B cell (primary cell): ENCODE data around the gene LRPPRC. TPM values are rescaled to one million over a fixed set of nuclear protein-coding genes. Genes with fewer than 3 reads are reported as not detected.

Experiments used
- ATAC-seq: fragments of 200-7000 bp; cut with Tn5 transposase; one replicate; pipeline ENCODE4 v1.10.0; 2021; ENCODE audit warnings: low read depth, mild to moderate bottlenecking, moderate number of reproducible peaks, moderate library complexity
- CTCF ChIA-PET: fragments of 350-600 bp; sonication (Branson Sonifier 250); formaldehyde crosslinking; loops from one replicate; lab custom pipeline; 2021; ENCODE audit warnings: antibody characterized with exemption, inconsistent platforms; lab: Charles Lee
- POLR2A ChIA-PET: fragments of 350-600 bp; sonication (Branson Sonifier 250); formaldehyde crosslinking; loops from one replicate; lab custom pipeline; 2021; ENCODE audit warnings: antibody characterized with exemption; lab: Charles Lee
- DNase-seq: peaks from one replicate; pipeline ENCODE4 v3.0.0; 2013
- H2AFZ ChIP-seq: 2 replicates; pipeline ENCODE4 v1.6.1; 2012; ENCODE audit warnings: mild to moderate bottlenecking, low read depth, low read length; ENCODE audit not compliant: insufficient read depth, poor library complexity, severe bottlenecking
- H3K27ac ChIP-seq, 2 donors: 1 replicate in 1 of 2; 2 replicates in 1 of 2; pipeline ENCODE4 v1.5.1; 2012 to 2013; ENCODE audit warnings: low read length in 2 of 2, mild to moderate bottlenecking in 2 of 2, moderate library complexity in 1 of 2
- H3K27me3 ChIP-seq, 4 experiments: fragments of 200-600 bp in 1 of 4; sonication (generic) in 1 of 4; replicated peaks in 1 of 4; 1 replicate in 2 of 4; 2 replicates in 2 of 4; pipeline versions ENCODE4 v1.6.1 to v1.7.0; 2013 to 2016; ENCODE audit warnings: low read length in 3 of 4, mild to moderate bottlenecking in 2 of 4, mixed read lengths in 1 of 4, moderate library complexity in 1 of 4; ENCODE audit not compliant: insufficient read depth in 4 of 4, control insufficient read depth in 3 of 4; ENCODE audit errors: control extremely low read depth in 1 of 4
- H3K36me3 ChIP-seq, 2 experiments: replicated peaks in 1 of 2; 1 replicate in 1 of 2; 2 replicates in 1 of 2; pipeline versions ENCODE4 v1.6.1 to v1.7.1; 2013; ENCODE audit warnings: low read length in 1 of 2; ENCODE audit not compliant: insufficient read depth in 2 of 2, control insufficient read depth in 1 of 2; ENCODE audit errors: control extremely low read depth in 1 of 2, extremely low read depth in 1 of 2
- H3K4me1 ChIP-seq, 2 donors: fragments of 200-600 bp in 1 of 2; sonication (generic) in 1 of 2; 1 replicate in 1 of 2; 2 replicates in 1 of 2; pipeline versions ENCODE4 v1.5.1 to v1.6.1; 2013 to 2017; ENCODE audit warnings: low read length in 2 of 2; ENCODE audit not compliant: control insufficient read depth in 2 of 2, insufficient read depth in 2 of 2
- H3K4me2 ChIP-seq: replicated peaks from 2 replicates; pipeline ENCODE3; 2012; ENCODE audit warnings: mild to moderate bottlenecking, low read depth, low read length; ENCODE audit not compliant: poor library complexity, severe bottlenecking
- H3K4me3 ChIP-seq, 5 experiments: fragments of 200-600 bp in 1 of 5; sonication (generic) in 1 of 5; 1 replicate in 3 of 5; 2 replicates in 2 of 5; pipeline versions ENCODE4 v1.5.1 to v1.7.0; 2011 to 2016; ENCODE audit warnings: low read length in 4 of 5, mild to moderate bottlenecking in 4 of 5, low read depth in 2 of 5, control low read depth in 1 of 5, moderate library complexity in 1 of 5; ENCODE audit not compliant: insufficient read depth in 1 of 5; ENCODE audit errors: control extremely low read depth in 1 of 5, extremely low read depth in 1 of 5
- H3K79me2 ChIP-seq: fragments of 200-600 bp; sonication (generic); one replicate; pipeline ENCODE4 v1.6.0; 2016; ENCODE audit warnings: low read length; ENCODE audit not compliant: control insufficient read depth, insufficient read depth
- H3K9ac ChIP-seq: fragments of 200-600 bp; sonication (generic); 2 replicates; pipeline ENCODE4 v1.6.1; 2017; ENCODE audit warnings: mild to moderate bottlenecking, low read length, moderate library complexity
- H3K9me3 ChIP-seq, 3 donors: one replicate each; pipeline versions ENCODE4 v1.6.1 to v1.7.1; 2013; ENCODE audit warnings: low read length in 2 of 3; ENCODE audit not compliant: control insufficient read depth in 2 of 3, insufficient read depth in 1 of 3; ENCODE audit errors: control extremely low read depth in 1 of 3
- H4K20me1 ChIP-seq: 2 replicates; pipeline ENCODE4 v1.6.0; 2012; ENCODE audit warnings: mild to moderate bottlenecking, low read length; ENCODE audit not compliant: insufficient read depth, control insufficient read depth, poor library complexity, severe bottlenecking
- H3K27ac Mint-ChIP-seq: one replicate; pipeline ENCODE4 v1.8.0; 2021; ENCODE audit warnings: mixed read lengths
- H3K27me3 Mint-ChIP-seq: one replicate; pipeline ENCODE4 v1.8.0; 2021; ENCODE audit warnings: mixed read lengths
- H3K4me1 Mint-ChIP-seq: one replicate; pipeline ENCODE4 v1.8.0; 2021; ENCODE audit warnings: mixed read lengths
- H3K4me3 Mint-ChIP-seq: one replicate; pipeline ENCODE4 v1.8.0; 2021; ENCODE audit warnings: mixed read lengths
- H3K9me3 Mint-ChIP-seq: one replicate; pipeline ENCODE4 v1.8.0; 2022; ENCODE audit warnings: mixed read lengths; ENCODE audit not compliant: insufficient read depth
- EZH2 ChIP-seq: IDR thresholded peaks from 2 replicates; pipeline ENCODE4 v1.6.1; 2012; ENCODE audit warnings: borderline replicate concordance, low read depth, mild to moderate bottlenecking, moderate library complexity, low read length; ENCODE audit not compliant: insufficient read depth, poor library complexity, severe bottlenecking
- WGBS: methylation state at CpG from one replicate; pipeline ENCODE4 v1.1.5; 2013; ENCODE audit warnings: missing lambda C conversion rate; ENCODE audit not compliant: insufficient coverage; 5-methylcytosine and 5-hydroxymethylcytosine counted together
- intact Hi-C: fragments of 100-400 bp; cut with micrococcal nuclease; formaldehyde crosslinking; loops from one replicate; pipeline ENCODE4 v1.10.0; 2022
- polyA plus RNA-seq: library from polyadenylated mRNA; depleted of rRNA; stranded (reverse); fragments of >200 nt; gene quantifications from 2 replicates; pipeline ENCODE4 v1.2.3, GENCODE V29; 2012
- total RNA-seq, 2 donors: library from RNA; stranded (reverse); fragments of 120-200 nt in 1 of 2; gene quantifications; 1 replicate in 1 of 2; 2 replicates in 1 of 2; pipeline versions ENCODE4 v1.2.3 to v1.2.4, GENCODE V29; 2013 to 2022
- TF ChIP-seq, protein P1 (sequence below): fragments of 200-600 bp; IDR thresholded peaks from one replicate; pipeline ENCODE4 v1.8.0; 2022; ENCODE audit warnings: antibody characterized with exemption, mild to moderate bottlenecking

LRPPRC gene
- total and polyA plus RNA-seq, 2 donors (not counting 1 experiment from before 2014, with no cell fraction given): 17.6 to 75.6 TPM

DNA sequence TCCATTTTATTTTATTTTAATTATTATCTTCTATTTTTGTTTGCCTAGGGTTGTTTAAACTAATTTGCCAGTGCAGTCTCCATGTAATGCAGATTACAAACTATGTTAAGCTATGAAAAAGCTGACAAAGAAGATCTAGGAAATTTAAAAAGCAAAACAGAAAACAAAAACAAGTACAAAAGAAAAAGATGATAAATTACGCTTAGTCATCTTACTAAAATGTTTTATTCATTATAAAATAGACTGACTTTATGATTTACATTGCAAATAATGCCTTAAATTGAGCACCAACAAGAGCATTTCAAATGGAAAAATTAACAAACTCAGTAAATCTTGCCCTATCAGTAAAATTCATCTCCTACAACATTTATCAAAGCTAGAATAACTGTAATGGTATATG, 52.9 kb downstream of the LRPPRC start:
- Histone ChIP-seq H3K4me1 (no peaks in the 10 kb centered on the region), H2AFZ (no peak overlapping the region), H3K36me3 (peaks cover 27 to 66% of the 10 kb centered on the region in 2 experiments), H3K27me3 (no peaks in the 10 kb centered on the region), H3K4me3 (no peak overlapping the region), H3K79me2 (no peaks in the 10 kb centered on the region), H3K9ac (no peak overlapping the region), H3K27ac (no peak overlapping the region), H3K4me2 (no peak overlapping the region), H4K20me1 (no peaks in the 10 kb centered on the region), H3K9me3 (no peaks in the 10 kb centered on the region)
- H3K27me3 Mint-ChIP-seq: no peaks in the 10 kb centered on the region
- H3K9me3 Mint-ChIP-seq: no peaks in the 10 kb centered on the region
- ChIA-PET CTCF (interaction anchor here (0.7 kb wide), 1 partner anchor 59 kb away, joined by 3 read pairs; no protein-coding TSS in a partner anchor), POLR2A (no interaction called here)
- TF ChIP-seq, protein P1, sequence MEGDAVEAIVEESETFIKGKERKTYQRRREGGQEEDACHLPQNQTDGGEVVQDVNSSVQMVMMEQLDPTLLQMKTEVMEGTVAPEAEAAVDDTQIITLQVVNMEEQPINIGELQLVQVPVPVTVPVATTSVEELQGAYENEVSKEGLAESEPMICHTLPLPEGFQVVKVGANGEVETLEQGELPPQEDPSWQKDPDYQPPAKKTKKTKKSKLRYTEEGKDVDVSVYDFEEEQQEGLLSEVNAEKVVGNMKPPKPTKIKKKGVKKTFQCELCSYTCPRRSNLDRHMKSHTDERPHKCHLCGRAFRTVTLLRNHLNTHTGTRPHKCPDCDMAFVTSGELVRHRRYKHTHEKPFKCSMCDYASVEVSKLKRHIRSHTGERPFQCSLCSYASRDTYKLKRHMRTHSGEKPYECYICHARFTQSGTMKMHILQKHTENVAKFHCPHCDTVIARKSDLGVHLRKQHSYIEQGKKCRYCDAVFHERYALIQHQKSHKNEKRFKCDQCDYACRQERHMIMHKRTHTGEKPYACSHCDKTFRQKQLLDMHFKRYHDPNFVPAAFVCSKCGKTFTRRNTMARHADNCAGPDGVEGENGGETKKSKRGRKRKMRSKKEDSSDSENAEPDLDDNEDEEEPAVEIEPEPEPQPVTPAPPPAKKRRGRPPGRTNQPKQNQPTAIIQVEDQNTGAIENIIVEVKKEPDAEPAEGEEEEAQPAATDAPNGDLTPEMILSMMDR: no peak
- no peak for TF ChIP-seq EZH2
- DNase-seq (no peak), ATAC-seq (no peak)
- intact Hi-C loops: no loop called here
- no peak overlapping the region for H3K4me3 Mint-ChIP-seq
- H3K27ac Mint-ChIP-seq: no peak overlapping the region
- H3K4me1 Mint-ChIP-seq: no peaks in the 10 kb centered on the region
- no CpG with 5 or more reads among the region's 1 CpG for WGBS

- DNase-seq: no peak
- Histone ChIP-seq H3K27ac (no peak overlapping the region), H3K27me3 (no peaks in the 10 kb centered on the region), H4K20me1 (no peaks in the 10 kb centered on the region), H3K4me3 (no peak overlapping the region), H2AFZ (no peak overlapping the region), H3K4me2 (no peak overlapping the region), H3K9ac (no peak overlapping the region), H3K4me1 (no peaks in the 10 kb centered on the region), H3K9me3 (no peaks in the 10 kb centered on the region), H3K36me3 (peaks cover 23 to 57% of the 10 kb centered on the region in 2 experiments), H3K79me2 (no peaks in the 10 kb centered on the region)
- Mint-ChIP-seq H3K4me3 (no peak overlapping the region), H3K9me3 (no peaks in the 10 kb centered on the region), H3K27me3 (no peaks in the 10 kb centered on the region), H3K4me1 (no peaks in the 10 kb centered on the region), H3K27ac (no peak overlapping the region)
- WGBS: 92% methylated on average over 1 of the region's 4 CpGs
- ATAC-seq: no peak
- intact Hi-C loops: no loop called here
- TF ChIP-seq, protein P1: no peak
- TF ChIP-seq EZH2: no peak
- CTCF ChIA-PET: no interaction called here
- POLR2A ChIA-PET: no interaction called here
These were observed 53.8 kb downstream of the LRPPRC start for GRCh38 chr2:43941966-43942365.
